MM.1S (cell line): Measurements from ENCODE around the gene NDUFS2.

Experiments
- CTCF ChIP-seq: fragments of 300-600 bp; sonication (generic); IDR thresholded peaks from 2 replicates; pipeline ENCODE4 v1.5.1; 2016; ENCODE audit warnings: antibody characterized with exemption, low read length, mixed read lengths
- EZH2phosphoT487 ChIP-seq: fragments of 300-600 bp; sonication (generic); IDR thresholded peaks from 2 replicates; pipeline ENCODE4 v1.6.1; 2018; ENCODE audit warnings: antibody characterized with exemption, low read length

- TF ChIP-seq CTCF: peak; percentile 66
- TF ChIP-seq EZH2phosphoT487: no peak
Observed at GRCh38 chr1:161180639-161181038, 21.5 kb upstream of the NDUFS2 start.
